Measurements from ENCODE around the gene NHP2. TPM values are rescaled to one million over a fixed set of nuclear protein-coding genes. Genes with fewer than 3 reads are reported as not detected.
A peak's percentile ranks its signal among the peaks of the same experiment; 100 is the strongest.

The NHP2 gene
- total RNA-seq, 4 donors from 2014 or later = 157 to 261 (median 241) TPM

DNA sequence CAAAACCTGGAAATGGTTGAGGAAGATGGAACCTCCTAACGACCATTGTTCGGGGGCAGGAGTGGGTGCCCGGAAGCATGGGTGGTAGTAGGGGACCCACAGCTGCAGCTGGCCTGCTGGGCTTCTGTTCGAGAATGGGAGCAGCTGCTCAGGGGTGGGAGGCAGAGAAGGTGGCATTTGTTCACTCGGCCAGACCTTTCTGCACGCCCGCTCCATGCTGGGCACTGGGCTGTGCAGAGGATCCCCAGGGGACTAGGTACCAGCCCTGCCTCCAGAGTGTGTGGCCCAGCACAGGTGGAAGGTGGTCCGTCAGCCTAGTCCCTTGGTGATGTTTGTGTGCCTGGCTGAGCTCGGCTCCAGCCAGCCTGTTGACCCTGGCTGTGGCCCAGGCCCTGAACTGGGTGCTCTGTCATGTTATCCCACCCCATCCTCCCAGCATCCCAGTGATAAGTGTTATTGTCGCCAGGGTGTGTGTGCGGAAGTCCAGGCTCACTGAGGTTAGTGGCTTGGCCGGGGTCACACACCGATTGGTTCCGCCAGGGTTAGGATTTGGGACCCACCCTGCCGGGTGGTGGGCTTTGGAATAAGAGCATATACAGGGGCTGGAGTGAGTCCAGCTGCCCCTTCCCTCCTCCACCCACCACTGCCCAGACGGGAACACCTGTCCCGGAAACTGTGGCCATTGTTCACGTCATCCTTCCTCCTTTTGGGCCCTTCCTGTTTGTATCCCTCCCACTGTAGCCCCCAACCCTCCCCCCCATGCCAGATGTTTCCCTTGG, 35.6 kb downstream of the NHP2 start:
- intact Hi-C loops (cut with DNase I; ENCODE audit: low total_unique reads) (no loop called here), in situ Hi-C loops (cut with MboI; ENCODE audit: low sequenced_read_pairs in 4 of 4) (no loop called here)
- TF ChIP-seq POLR2A (IDR thresholded peaks at IDR 0.05) = no peak
- Histone ChIP-seq H3K4me1 (peaks cover 29 to 36% of the 10 kb centered on the region in 2 donors), H3K9me3 (no peaks in the 10 kb centered on the region), H3K27ac (peak overlapping the region in 3 of 4 donors; percentile 46 to 50 (median 47)), H3K36me3 (no peaks in the 10 kb centered on the region), H3K4me3 (peak overlapping the region in 1 of 4 donors; percentile 1), H3K27me3 (peaks cover 27 to 32% (median 29%) of the 10 kb centered on the region in 3 donors)
- DNase-seq (no peak), ATAC-seq (no peak)

DNA sequence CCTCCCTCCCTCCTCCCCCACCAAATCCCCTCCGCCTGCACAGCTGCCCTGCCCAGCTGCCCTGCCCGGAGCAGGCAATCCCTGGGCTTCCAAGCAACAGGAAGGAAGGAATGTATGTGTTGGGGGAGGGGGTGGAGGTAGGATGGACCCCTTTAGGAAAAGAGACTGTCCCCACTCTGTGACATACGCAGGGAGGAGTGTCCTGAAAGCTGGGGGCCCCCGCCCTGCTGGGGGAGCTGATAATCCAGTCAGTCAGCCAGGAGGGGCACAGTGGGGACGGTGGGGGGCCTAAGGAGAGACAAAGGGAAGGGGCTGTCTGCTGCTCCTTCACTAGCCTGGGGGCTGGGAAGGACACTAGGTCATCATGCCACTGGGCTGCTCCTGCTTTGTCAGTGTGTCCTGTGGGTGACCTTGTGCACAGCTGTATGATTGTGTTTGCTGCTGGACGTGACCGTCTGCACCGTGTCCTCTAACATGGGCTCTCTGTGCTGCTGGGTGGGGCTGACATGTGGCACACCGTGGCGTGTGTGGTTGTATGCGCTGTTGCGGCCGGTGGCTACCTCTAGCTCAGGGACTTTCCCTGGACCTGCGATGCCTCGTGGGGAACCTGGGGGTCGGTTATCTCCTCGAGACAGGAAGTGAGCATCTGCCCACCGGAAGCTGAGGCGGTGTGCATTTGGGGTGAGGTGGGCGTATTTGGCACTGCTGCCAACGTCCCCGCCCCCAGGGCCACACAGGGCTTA, 37.4 kb downstream of the NHP2 start:
- DNase-seq (no peak), ATAC-seq (no peak)
- H3K36me3 ChIP-seq = no peaks in the 10 kb centered on the region
- H3K4me3 ChIP-seq = peak overlapping the region in 1 of 4 donors; percentile 52
- no peak for TF ChIP-seq POLR2A (IDR thresholded peaks at IDR 0.05)
- TF ChIP-seq, protein P1, sequence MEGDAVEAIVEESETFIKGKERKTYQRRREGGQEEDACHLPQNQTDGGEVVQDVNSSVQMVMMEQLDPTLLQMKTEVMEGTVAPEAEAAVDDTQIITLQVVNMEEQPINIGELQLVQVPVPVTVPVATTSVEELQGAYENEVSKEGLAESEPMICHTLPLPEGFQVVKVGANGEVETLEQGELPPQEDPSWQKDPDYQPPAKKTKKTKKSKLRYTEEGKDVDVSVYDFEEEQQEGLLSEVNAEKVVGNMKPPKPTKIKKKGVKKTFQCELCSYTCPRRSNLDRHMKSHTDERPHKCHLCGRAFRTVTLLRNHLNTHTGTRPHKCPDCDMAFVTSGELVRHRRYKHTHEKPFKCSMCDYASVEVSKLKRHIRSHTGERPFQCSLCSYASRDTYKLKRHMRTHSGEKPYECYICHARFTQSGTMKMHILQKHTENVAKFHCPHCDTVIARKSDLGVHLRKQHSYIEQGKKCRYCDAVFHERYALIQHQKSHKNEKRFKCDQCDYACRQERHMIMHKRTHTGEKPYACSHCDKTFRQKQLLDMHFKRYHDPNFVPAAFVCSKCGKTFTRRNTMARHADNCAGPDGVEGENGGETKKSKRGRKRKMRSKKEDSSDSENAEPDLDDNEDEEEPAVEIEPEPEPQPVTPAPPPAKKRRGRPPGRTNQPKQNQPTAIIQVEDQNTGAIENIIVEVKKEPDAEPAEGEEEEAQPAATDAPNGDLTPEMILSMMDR (IDR thresholded peaks at IDR 0.05 in 4 of 5, conservative IDR thresholded peaks at IDR 0.05 in 1 of 5) = no peak
- H3K9me3 ChIP-seq = no peaks in the 10 kb centered on the region
- H3K27ac ChIP-seq = peak overlapping the region in 3 of 4 donors; percentile 31 to 50 (median 47)
- in situ Hi-C loops (cut with MboI; ENCODE audit: low sequenced_read_pairs in 4 of 4) = no loop called here
- intact Hi-C loops (cut with DNase I; ENCODE audit: low total_unique reads) = no loop called here
- H3K4me1 ChIP-seq = peaks cover 11 to 18% of the 10 kb centered on the region in 2 donors
- peaks cover 35 to 47% (median 38%) of the 10 kb centered on the region in 3 donors for H3K27me3 ChIP-seq

DNA sequence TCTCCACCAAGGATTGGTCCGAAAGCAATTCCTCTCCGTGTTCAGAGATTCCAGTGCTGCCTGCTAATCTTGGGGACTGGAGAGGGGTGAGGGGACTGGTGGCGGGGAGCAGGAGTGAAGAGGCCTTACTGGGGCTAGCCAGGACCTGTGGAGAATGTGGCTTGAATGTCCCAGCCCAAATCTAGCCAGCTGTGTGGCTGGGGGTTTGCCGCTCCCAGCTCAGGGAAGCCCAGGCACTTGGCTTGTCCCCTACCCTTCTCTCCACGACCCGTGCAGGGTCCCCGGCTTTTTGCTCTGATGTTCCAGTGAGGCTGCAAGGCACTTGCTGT, 37.9 kb downstream of the NHP2 start:
- ATAC-seq (no peak), DNase-seq (no peak)
- Histone ChIP-seq H3K27ac (peak overlapping the region in 3 of 4 donors; percentile 9 to 48 (median 43)), H3K9me3 (no peaks in the 10 kb centered on the region), H3K4me3 (peak overlapping the region in 2 of 4 donors; percentile 22 to 52), H3K36me3 (no peaks in the 10 kb centered on the region), H3K27me3 (peaks cover 35 to 51% (median 38%) of the 10 kb centered on the region in 3 donors), H3K4me1 (peaks cover 7 to 15% of the 10 kb centered on the region in 2 donors)
- intact Hi-C loops (cut with DNase I; ENCODE audit: low total_unique reads) (no loop called here), in situ Hi-C loops (cut with MboI; ENCODE audit: low sequenced_read_pairs in 4 of 4) (no loop called here)
- TF ChIP-seq, protein P1 (IDR thresholded peaks at IDR 0.05 in 4 of 5, conservative IDR thresholded peaks at IDR 0.05 in 1 of 5) = no peak
- no peak for TF ChIP-seq POLR2A (IDR thresholded peaks at IDR 0.05)

DNA sequence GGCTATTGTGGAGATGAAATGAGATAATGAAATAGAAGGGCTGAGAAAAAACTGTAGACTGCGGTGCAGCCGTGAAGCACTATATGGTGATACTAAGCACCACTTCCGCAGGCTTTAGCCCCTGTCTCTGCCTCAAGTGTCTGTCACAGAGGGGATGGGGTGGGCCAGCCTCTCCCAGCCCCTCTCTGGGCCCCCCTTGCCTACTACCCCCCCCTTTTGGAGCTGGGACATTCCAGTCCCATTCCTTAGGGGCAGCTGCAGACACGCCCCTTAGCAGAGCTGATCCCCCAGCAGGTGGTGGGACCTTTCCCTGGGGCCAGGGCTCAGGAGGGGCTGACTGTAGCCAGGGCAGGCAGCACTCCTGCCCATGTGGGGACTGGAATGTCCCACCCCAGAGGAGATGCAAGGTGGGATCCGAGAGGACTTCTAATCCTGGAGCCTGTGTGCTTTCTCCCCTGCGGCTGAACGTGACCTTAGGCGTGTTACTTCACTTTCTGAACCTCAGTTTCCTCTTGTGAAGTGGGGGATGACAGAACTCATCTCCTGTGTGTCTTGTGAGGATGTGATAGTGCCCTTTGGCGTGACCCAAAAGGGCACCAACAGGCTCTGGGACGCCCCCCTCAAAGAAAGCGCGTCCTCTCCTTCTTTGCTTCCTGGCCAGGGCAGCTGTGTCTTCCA, 38.4 kb downstream of the NHP2 start:
- H3K27ac ChIP-seq = peak overlapping the region in 3 of 4 donors; percentile 9 to 48 (median 43)
- peak overlapping the region in 3 of 4 donors; percentile 22 to 52 (median 41) for H3K4me3 ChIP-seq
- in situ Hi-C loops (cut with MboI; ENCODE audit: low sequenced_read_pairs in 4 of 4) = no loop called here
- no peak for DNase-seq
- TF ChIP-seq, protein P1 (IDR thresholded peaks at IDR 0.05 in 4 of 5, conservative IDR thresholded peaks at IDR 0.05 in 1 of 5) = no peak
- TF ChIP-seq POLR2A (IDR thresholded peaks at IDR 0.05) = no peak
- ATAC-seq = no peak
- no peaks in the 10 kb centered on the region for H3K36me3 ChIP-seq
- H3K27me3 ChIP-seq = peaks cover 35 to 51% (median 38%) of the 10 kb centered on the region in 3 donors
- no peaks in the 10 kb centered on the region for H3K9me3 ChIP-seq
- intact Hi-C loops (cut with DNase I; ENCODE audit: low total_unique reads) = no loop called here
- H3K4me1 ChIP-seq = peaks cover 2 to 10% of the 10 kb centered on the region in 2 donors
